ENCODE measurements around the gene DLEC1. TPM values are rescaled to one million over a fixed set of nuclear protein-coding genes. Genes with fewer than 3 reads are reported as not detected.
A peak's percentile ranks its signal among the peaks of the same experiment; 100 is the strongest.

Gene DLEC1
- total RNA-seq, 4 donors from 2014 or later, result 0.19 to 2.1 (median 0.50) TPM

GRCh38 chr3:38000242-38000916, 38.6 kb upstream of the DLEC1 start:
- Histone ChIP-seq H3K9me3 (no peaks in the 10 kb centered on the region), H3K4me1 (peaks cover 43% of the 10 kb centered on the region), H3K36me3 (peaks cover 25% of the 10 kb centered on the region), H3K4me3 (no peak overlapping the region), H3K27ac (no peak overlapping the region), H3K27me3 (no peaks in the 10 kb centered on the region)
- TF ChIP-seq, protein P1, sequence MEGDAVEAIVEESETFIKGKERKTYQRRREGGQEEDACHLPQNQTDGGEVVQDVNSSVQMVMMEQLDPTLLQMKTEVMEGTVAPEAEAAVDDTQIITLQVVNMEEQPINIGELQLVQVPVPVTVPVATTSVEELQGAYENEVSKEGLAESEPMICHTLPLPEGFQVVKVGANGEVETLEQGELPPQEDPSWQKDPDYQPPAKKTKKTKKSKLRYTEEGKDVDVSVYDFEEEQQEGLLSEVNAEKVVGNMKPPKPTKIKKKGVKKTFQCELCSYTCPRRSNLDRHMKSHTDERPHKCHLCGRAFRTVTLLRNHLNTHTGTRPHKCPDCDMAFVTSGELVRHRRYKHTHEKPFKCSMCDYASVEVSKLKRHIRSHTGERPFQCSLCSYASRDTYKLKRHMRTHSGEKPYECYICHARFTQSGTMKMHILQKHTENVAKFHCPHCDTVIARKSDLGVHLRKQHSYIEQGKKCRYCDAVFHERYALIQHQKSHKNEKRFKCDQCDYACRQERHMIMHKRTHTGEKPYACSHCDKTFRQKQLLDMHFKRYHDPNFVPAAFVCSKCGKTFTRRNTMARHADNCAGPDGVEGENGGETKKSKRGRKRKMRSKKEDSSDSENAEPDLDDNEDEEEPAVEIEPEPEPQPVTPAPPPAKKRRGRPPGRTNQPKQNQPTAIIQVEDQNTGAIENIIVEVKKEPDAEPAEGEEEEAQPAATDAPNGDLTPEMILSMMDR (IDR thresholded peaks at IDR 0.05), result no peak
- TF ChIP-seq POLR2AphosphoS5 (IDR thresholded peaks at IDR 0.05) (no peak), POLR2A (IDR thresholded peaks at IDR 0.05) (no peak), EP300 (IDR thresholded peaks at IDR 0.05) (no peak)
- 92% methylated on average over 6 of the region's 6 CpGs for WGBS
- peak in 1 of 2 donors; percentile 50 for DNase-seq (ENCODE audit: low spot score in 2 of 2)

DNA sequence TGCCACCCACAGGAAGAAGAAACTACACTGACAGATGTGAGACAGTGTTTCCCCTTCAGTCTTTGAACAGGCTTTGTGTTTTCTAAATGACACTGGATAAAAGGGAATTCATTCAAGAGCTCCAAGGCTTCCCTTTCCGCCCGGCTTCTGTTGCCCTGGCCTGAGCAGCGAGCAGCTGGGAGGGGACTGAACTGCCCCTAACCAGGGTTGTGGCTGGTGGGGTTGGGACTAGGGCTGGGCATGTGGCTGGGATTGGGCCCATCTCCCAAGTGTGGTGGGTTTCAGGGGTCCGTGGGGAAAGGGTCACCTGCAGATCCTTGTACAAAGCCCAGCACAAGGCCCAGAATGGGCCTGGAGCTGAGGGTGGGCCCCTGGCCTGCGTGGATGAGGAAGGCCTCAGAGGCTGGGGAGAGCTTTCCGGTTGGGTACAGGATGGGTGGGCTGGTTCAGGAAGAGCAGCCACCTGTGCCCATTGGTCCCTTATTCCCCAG, 38.0 kb upstream of the DLEC1 start:
- TF ChIP-seq POLR2A (IDR thresholded peaks at IDR 0.05), result no peak
- TF ChIP-seq POLR2AphosphoS5 (IDR thresholded peaks at IDR 0.05), result no peak
- H3K36me3 ChIP-seq, result peaks cover 24% of the 10 kb centered on the region
- no peaks in the 10 kb centered on the region for H3K9me3 ChIP-seq
- H3K27me3 ChIP-seq, result no peaks in the 10 kb centered on the region
- DNase-seq (ENCODE audit: low spot score in 2 of 2), result no peak
- 84% methylated on average over 4 of the region's 6 CpGs for WGBS
- H3K4me3 ChIP-seq, result no peak overlapping the region
- H3K27ac ChIP-seq, result no peak overlapping the region
- peaks cover 48% of the 10 kb centered on the region for H3K4me1 ChIP-seq

DNA sequence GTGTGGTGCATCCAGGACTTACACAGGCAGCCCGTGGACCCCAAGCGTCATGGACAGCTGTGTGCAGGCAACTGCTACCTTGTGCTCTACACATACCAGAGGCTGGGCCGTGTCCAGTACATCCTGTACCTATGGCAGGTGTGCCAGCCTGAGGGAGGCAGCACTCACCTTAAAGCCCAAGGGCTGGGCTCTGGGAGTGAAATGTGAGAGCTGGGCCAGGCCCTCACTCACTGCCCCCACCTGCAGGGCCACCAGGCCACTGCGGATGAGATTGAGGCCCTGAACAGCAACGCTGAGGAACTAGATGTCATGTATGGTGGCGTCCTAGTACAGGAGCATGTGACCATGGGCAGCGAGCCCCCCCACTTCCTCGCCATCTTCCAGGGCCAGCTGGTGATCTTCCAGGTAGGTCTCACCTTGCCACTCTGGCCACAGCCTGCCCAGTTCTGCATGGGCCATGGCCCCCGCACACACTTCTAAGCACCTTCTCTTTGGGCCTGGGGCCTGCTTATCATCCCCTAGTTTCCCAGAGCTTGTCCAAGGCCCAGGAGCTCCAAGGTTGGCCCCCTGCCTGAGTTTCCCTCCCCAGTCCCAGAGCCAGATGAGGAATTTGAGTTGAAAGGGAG, 37.4 kb upstream of the DLEC1 start:
- H3K36me3 ChIP-seq, result peaks cover 29% of the 10 kb centered on the region
- H3K4me3 ChIP-seq, result no peak overlapping the region
- H3K9me3 ChIP-seq, result no peaks in the 10 kb centered on the region
- peak in 1 of 2 donors; percentile 59 for DNase-seq (ENCODE audit: low spot score in 2 of 2)
- TF ChIP-seq EP300 (IDR thresholded peaks at IDR 0.05), result no peak
- no peak for TF ChIP-seq POLR2A (IDR thresholded peaks at IDR 0.05)
- TF ChIP-seq POLR2AphosphoS5 (IDR thresholded peaks at IDR 0.05), result no peak
- TF ChIP-seq, protein P1 (IDR thresholded peaks at IDR 0.05), result peak in 1 of 2 donors; percentile 13
- peaks cover 48% of the 10 kb centered on the region for H3K4me1 ChIP-seq
- H3K27me3 ChIP-seq, result no peaks in the 10 kb centered on the region
- H3K27ac ChIP-seq, result no peak overlapping the region
- 93% methylated on average over 6 of the region's 9 CpGs for WGBS

DNA sequence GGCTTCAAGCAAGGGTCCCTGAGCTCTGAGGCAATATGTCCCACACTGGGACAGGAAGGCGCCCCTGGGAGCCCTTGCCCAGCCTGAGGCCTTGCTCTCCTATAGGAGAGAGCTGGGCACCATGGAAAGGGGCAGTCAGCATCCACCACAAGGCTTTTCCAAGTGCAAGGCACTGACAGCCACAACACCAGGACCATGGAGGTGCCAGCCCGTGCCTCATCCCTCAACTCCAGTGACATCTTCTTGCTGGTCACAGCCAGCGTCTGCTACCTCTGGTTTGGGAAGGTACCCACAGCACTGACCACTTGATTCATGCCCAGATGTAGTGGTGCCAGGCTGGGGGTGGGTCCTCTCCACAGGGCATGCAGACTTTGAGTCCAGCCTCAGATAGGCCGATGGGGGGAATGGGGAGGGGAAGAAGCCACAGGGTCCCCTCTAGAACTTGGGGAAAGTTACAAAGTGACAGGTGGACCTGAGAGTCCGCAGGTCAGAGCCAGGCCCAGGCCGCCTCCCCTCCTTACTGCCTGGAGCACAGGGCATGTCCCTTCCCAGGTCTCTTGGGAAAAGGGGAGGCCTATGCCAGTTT, 36.6 kb upstream of the DLEC1 start:
- Histone ChIP-seq H3K4me1 (peaks cover 46% of the 10 kb centered on the region), H3K9me3 (no peaks in the 10 kb centered on the region), H3K4me3 (no peak overlapping the region), H3K36me3 (peaks cover 37% of the 10 kb centered on the region), H3K27ac (no peak overlapping the region), H3K27me3 (no peaks in the 10 kb centered on the region)
- DNase-seq (ENCODE audit: low spot score in 2 of 2), result peak in 1 of 2 donors; percentile 58
- 95% methylated on average over 3 of the region's 6 CpGs for WGBS
- TF ChIP-seq POLR2A (IDR thresholded peaks at IDR 0.05) (no peak), POLR2AphosphoS5 (IDR thresholded peaks at IDR 0.05) (no peak), EP300 (IDR thresholded peaks at IDR 0.05) (no peak)
- TF ChIP-seq, protein P1 (IDR thresholded peaks at IDR 0.05), result no peak

DNA sequence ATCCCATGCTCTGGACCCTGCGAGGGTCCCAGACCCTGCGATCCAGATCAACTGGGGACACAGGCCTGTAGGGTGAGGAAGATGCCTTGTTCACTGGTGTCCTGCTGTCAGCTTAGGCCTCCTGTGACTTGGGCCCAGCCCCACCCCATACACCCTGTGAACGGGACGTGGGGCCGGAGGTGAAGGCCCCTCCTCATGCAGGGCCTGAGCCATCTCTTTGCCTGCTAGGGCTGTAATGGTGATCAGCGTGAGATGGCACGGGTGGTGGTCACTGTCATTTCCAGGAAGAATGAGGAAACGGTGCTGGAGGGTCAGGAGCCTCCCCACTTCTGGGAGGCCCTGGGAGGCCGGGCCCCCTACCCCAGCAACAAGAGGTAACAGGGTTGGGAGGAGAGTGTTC, 36.1 kb upstream of the DLEC1 start:
- Histone ChIP-seq H3K27ac (no peak overlapping the region), H3K27me3 (no peaks in the 10 kb centered on the region), H3K36me3 (peaks cover 43% of the 10 kb centered on the region), H3K4me3 (no peak overlapping the region), H3K9me3 (no peaks in the 10 kb centered on the region), H3K4me1 (peaks cover 40% of the 10 kb centered on the region)
- WGBS, result 94% methylated on average over 9 of the region's 9 CpGs
- DNase-seq (ENCODE audit: low spot score in 2 of 2), result peak in 1 of 2 donors; percentile 67
- TF ChIP-seq POLR2A (IDR thresholded peaks at IDR 0.05), result no peak
- no peak for TF ChIP-seq POLR2AphosphoS5 (IDR thresholded peaks at IDR 0.05)
- TF ChIP-seq, protein P1 (IDR thresholded peaks at IDR 0.05), result no peak
- TF ChIP-seq EP300 (IDR thresholded peaks at IDR 0.05), result no peak

Data from suprapubic skin (tissue), 4 donors.